Left forelimb (tissue), 1 donor: ENCODE results near the gene SH3GLB1.

Experiments
- DNase-seq: peaks from one replicate; pipeline ENCODE4 v3.0.0-alpha.2; 2018; ENCODE audit warnings: low spot score

Gene SH3GLB1

DNA sequence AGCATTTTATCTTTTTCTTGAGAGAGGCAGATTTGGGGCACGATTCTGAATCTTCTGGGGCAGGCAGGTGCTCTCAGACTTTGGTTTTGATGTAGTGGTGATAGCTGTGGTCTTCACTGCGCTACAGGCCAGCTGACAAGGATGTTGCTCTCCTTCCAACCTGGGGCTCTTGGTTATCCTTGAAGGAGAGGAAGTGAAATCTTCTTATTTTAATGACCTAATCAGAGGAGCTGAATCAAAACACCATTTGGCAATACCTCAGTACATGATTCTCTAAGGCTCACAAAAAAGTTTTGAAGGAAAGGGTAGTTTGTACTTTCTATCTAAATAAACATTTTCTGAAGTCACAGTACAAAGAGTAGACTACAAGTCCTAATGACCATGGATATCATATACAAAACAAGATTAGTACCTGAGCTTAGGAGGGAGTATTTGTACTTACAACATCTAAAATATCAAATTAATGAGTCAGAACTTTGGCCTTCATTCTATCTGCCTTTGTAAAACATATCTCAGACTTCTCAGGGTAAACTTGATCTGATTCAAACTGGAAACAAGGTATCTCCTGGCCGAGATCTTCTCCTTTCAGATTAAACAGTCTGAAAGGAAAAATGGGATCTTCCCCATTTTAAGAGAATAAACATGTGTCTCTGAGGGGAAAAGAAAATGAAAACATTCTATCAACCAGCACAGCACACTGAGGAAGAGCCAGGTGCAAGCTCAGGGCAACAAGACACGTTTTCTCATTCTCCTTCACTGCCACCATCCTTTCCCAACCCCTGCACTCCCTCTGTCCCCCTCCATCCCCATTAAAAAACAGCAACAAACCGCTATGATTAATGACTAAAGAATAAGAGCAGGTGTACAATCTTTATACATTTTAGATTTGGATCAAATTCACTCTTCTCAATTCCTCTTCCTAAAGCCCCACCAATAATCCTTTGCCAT, 69.2 kb downstream of the SH3GLB1 start:
- DNase-seq, result no peak

DNA sequence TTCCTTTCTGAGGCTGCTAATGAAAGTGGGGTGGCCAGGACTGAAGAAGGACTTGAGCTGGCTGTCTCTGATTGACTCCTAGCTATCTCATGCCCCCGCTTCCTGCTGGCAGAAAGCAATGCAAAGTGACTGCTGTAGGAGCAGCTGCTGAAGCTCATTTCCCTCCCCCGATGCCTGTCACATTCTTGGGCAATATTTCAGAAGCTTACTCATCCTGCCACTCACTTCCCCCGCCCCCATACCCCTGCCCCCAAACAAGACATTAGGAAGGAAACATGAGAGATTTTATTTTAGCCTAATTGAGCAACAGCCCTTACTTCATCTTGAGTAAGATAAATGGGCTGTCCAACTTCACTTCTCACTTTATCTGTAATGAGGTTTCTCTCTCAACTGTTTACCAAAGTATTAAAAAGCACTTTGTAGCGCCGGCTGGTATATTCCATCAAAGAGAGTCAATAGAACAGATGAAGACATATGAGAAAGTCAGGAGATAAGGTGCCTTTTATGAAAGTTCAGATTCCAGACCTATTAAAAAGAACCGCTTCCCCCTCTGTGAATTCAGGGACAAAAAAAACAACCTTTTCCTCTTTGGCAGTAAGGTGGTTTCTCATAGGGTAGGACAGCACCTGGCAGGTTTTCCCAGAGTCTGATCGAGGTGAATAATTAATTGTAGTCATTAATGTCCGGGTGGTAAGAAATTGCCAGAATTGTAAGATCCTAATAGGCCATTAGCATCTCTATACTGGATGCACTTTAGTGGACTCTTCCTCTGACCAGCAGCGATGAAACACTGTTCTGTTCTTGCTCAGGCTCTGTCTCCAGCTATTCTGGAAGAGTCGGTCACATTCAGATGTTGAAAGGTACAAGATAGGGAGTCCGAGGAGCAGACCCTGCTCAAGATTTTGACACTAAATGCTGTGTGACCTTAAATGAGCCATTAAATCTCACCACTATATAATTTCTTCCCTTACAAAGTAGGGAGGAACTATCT, 70.2 kb downstream of the SH3GLB1 start:
- peak; percentile 71 for DNase-seq

GRCh38 chr1:86775395-86775794, 71.0 kb downstream of the SH3GLB1 start:
- DNase-seq, result no peak

DNA sequence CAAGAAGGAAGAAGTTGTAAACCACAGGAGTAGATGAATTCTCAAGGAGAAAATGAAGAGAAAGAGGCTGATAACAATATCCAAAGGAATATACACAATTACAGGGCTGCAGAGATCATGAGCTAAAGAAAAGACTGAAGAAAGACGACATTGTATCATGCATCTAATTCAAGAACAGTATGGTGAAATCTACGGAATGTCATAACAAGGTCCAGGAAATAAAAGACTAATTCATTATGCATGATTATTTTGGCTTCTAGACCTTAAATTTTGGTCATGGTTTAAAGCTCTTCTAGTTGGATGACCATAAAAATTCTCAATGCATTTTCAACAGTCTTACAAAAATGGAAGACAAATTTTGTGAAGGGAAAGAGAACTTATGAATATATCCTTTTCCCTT, 71.7 kb downstream of the SH3GLB1 start:
- DNase-seq, result no peak

DNA sequence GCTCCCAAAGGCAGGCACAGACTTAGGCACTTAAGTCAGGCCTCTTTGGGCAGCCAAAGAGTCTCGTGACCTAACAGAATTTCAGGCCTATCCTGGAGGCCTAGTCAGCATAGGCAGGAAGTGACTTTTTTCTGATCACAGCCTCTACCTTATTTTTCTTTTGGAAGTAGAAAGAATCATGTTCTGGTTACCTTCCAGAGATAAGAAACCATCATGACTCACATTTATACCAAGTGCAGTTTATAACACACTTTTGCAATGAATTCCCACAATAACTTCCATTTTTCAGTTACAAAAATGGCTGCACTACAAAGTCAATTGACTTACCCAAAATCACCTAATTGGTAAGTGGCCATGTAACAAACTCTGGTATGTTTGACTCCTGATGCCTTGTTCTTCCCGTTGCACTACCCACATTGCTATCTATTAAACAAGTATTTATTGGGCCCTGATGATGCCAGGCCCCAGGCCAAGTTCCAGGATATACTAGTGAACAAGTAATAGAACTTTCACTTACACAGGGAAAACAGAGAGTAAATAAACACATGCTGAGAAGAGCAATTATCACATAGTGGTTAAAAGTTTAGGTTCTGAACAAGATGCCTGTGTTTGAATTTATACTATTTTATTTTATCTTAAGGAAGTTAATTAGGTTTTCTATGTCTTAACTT, 74.3 kb downstream of the SH3GLB1 start:
- no peak for DNase-seq

DNA sequence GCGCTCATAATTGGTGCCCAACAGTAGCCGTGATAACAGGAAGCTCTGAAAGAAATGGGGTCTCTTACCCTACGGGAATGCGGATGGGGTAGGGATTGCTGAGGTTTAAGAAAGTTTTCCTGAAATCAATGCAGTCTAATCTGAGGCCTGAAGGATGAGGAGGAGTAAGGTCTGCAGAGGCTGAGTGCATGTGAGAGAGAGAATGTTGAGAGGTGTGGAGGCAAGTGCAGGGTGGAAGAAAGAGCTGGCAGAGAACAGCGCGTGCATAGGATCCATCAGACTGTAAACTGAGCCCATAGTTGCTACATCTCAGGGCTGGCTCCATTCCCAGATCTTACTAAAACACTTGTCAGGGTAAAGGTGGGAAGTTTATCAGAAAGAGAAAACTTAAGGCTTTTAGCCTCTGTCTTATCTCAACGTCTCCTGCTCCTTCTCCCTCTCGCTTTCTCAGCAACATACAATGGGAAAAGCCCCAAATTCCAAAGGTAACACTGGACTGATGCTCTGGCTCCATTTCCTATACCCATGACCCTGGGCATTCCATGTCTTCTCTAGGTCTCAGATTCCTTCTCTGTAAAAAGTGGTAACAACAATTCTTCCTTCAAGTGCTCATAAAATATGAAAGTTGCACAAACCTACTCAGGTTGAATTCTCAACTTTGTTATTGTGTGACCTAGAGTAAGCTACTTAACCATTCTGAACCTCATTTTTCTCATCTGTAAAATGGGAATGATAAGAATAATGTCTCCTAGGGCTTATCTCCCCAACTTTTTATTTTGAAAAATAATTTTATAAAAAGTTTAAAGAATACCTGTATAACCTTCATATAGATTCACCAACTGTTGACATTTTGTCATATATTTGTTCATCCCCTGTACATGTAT, 75.2 kb downstream of the SH3GLB1 start:
- no peak for DNase-seq

DNA sequence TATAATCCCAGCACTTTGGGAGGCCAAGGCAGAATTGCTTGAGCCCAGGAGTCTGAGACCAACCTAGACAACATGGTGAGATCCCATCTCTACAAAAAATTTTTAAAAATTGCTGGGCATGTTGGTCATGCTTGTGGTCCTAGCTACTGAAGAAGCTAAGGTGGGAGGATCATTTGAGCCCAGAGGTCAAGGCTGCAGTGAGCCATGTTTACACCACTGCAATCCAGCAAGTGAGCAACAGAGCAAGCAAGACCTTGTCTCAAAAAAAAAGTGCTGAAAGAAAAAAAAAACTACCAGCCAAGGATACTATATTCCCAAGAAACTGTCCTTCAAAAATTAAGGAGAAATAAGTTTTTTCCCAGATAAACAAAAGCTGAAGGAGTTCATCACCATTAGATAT, 78.1 kb downstream of the SH3GLB1 start:
- no peak for DNase-seq

- DNase-seq, result no peak
These were observed 83.2 kb downstream of the SH3GLB1 start for GRCh38 chr1:86787621-86788020.

DNA sequence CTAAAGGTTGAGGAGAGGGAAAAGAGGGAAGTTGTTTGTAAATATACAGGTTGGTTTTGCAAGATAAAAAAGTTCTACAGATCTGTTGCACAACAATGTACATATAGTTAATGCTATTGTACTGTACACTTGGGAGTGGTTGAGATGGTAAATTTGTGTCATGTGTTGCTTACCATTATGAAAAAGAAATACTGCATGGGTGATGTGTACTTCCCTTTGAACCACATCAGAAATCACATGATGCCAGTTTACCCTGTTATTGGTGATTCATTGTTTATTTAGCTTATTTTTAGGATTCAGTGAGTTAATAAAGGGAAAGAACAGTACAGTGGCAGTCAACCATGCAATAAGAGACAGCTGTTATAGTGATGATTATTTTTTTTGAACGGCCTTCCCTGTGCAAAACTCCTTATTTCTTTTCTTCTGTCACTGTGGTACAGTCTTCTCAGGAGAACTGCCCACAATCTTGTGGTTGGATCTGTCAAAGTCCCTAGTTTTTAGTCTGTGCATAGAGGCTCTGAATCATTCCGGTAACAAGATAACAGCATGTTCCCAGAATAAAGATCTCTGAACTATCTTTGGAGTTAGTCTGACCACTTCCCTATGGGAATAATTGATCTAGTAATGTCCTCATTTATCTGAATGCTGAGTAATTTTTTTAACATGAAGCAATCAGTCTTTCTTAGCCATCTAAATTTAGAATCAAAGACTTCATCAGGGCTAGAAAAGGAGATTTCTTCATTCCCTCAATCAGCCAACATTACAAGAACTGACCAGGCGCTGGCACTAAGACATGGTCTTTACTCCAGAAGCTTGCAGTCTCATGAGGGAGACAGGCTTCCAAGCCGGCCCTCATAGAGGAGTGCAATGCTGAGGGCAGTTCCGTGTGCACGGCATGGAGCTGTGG, 84.2 kb downstream of the SH3GLB1 start:
- DNase-seq, result no peak

DNA sequence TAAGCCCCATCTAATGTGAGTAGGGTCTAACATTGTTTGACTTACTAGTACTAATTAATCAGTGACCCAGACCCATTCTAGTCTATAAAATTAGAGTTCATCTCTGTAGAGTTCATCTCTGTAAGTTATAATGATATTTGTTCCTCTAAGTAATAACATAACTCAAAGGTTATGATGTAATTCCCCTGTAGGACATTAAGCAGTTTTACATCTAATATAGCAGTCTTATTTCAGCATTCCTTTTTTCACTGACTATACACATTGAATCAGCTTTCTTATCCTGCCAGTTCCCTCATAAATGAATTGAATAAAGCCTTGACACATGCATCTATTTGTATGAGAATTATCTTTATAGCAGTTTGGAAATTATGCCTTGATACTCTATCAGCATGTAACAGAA, 90.9 kb downstream of the SH3GLB1 start:
- no peak for DNase-seq
